ENCODE results near the gene TPBGL.
A peak's percentile ranks its signal among the peaks of the same experiment; 100 is the strongest.

TPBGL gene

GRCh38 chr11:75212411-75212810 is 28.2 kb upstream of the TPBGL start:
- DNase-seq, result no peak

- DNase-seq, result peak in 1 of 2 experiments; percentile 18
These were observed 26.2 kb upstream of the TPBGL start for GRCh38 chr11:75214411-75214821.

GRCh38 chr11:75214843-75215242 is 25.7 kb upstream of the TPBGL start:
- DNase-seq, result no peak

- DNase-seq, result no peak
These were observed 20.7 kb upstream of the TPBGL start for GRCh38 chr11:75219869-75220268.

GRCh38 chr11:75223954-75224643 is 16.5 kb upstream of the TPBGL start:
- peak in 1 of 2 experiments; percentile 23 for DNase-seq

- DNase-seq, result no peak
These were observed 14.8 kb upstream of the TPBGL start for GRCh38 chr11:75225794-75226193.

GRCh38 chr11:75229466-75229865 is 11.1 kb upstream of the TPBGL start:
- DNase-seq, result no peak

GRCh38 chr11:75230621-75231020 is 10.0 kb upstream of the TPBGL start:
- DNase-seq, result no peak

GRCh38 chr11:75233754-75234172 is 6.8 kb upstream of the TPBGL start:
- DNase-seq, result no peak

GRCh38 chr11:75236062-75236461 is 4.5 kb upstream of the TPBGL start:
- DNase-seq, result no peak

- no peak for DNase-seq
These were observed 3.5 kb upstream of the TPBGL start for GRCh38 chr11:75237050-75237449.

GRCh38 chr11:75238595-75239440 is 1.8 kb upstream of the TPBGL start:
- DNase-seq, result peak; percentile 44 to 68

GRCh38 chr11:75239531-75240290 is 863 bp upstream of the TPBGL start:
- peak in 1 of 2 experiments; percentile 29 for DNase-seq

GRCh38 chr11:75241036-75241905 is 697 bp downstream of the TPBGL start:
- DNase-seq, result peak; percentile 19 to 92

GRCh38 chr11:75241906-75242644 is 1.5 kb downstream of the TPBGL start:
- no peak for DNase-seq

GRCh38 chr11:75242722-75243600 is 2.4 kb downstream of the TPBGL start:
- DNase-seq, result no peak

GRCh38 chr11:75244052-75244814 is 3.7 kb downstream of the TPBGL start:
- DNase-seq, result no peak

- DNase-seq, result peak in 1 of 2 experiments; percentile 31
These were observed 4.9 kb downstream of the TPBGL start for GRCh38 chr11:75245356-75246005.

GRCh38 chr11:75246006-75246670 is 5.6 kb downstream of the TPBGL start:
- no peak for DNase-seq
